Measurements from ENCODE around the gene MPV17. TPM values are rescaled to one million over a fixed set of nuclear protein-coding genes. Genes with fewer than 3 reads are reported as not detected.

The MPV17 gene
- total RNA-seq, 1 experiment from 2014 or later: 53.8 TPM

DNA sequence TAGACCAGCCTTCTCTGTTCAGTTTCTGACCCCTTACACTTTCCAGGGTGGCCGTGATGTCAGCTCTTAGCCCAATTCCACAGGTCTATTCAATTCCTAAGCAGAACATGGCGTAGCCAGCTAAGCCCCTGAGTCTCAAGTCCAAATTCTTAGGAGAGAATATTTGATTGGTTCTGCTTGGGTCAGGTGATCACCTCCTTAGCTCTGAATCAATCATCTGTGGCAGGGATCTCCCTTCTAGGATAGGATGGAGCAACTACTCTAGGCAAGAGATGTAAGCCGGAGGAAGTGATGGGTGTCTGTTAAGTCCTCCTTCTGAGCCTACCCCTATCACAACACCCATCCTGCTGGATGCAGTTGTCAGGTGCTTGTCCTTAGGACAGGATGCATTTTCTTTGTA lies 25.7 kb downstream of the MPV17 start:
- DNase-seq: no peak

DNA sequence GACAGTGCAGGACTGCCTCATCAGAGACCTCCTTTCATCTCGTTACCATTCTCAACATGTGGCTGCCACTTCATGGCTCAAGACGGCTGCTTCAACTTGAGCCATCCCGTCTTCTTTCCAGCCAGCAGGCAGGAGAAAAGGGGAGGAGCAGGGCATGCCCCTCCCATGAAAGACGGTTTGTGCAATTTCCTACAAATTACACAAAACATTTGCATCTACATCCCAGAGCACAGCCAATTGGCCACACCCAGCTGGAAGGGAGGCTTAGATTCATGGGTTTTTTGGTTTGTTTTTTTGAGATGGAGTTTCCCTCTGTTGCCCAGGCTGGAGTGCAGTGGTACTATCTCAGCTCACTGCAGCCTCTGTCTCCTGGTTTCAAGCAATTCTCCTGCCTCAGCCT lies 26.4 kb downstream of the MPV17 start:
- no peaks in the 10 kb centered on the region for H3K27me3 ChIP-seq (ENCODE audit: control insufficient read depth, insufficient read depth, low read length)
- no peak for DNase-seq
- no peaks in the 10 kb centered on the region for H3K36me3 ChIP-seq (replicated peaks; ENCODE audit: control insufficient read depth, insufficient read depth, low read length)
- H3K4me3 ChIP-seq (ENCODE audit: insufficient read depth, low read depth, low read length): no peak overlapping the region

More for the DNA sequence above, 25.7 kb downstream of the MPV17 start:
- H3K27me3 ChIP-seq (ENCODE audit: control insufficient read depth, insufficient read depth, low read length): no peaks in the 10 kb centered on the region
- H3K36me3 ChIP-seq (replicated peaks; ENCODE audit: control insufficient read depth, insufficient read depth, low read length): no peaks in the 10 kb centered on the region
- no peak overlapping the region for H3K4me3 ChIP-seq (ENCODE audit: insufficient read depth, low read depth, low read length)

DNA sequence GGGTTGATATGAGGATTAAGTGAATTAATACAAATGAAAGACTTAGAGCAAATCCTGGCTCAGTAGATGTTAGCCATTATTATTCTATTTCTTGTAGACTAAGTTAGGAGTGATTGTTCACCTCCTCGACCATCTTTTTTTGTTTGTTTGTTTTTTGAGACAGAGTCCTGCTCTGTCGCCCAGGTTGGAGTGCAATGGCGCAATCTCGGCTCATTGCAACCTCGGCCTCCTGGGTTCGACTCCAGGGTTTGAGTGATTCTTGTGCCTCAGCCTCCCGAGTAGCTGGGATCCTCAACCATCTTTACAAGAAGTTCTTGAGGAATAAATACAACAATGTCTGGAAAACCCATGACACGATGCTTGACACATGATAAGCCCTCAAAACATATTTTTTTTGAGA lies 28.0 kb downstream of the MPV17 start:
- DNase-seq: no peak
- Histone ChIP-seq H3K36me3 (replicated peaks; ENCODE audit: control insufficient read depth, insufficient read depth, low read length) (no peaks in the 10 kb centered on the region), H3K27me3 (ENCODE audit: control insufficient read depth, insufficient read depth, low read length) (no peaks in the 10 kb centered on the region), H3K4me3 (ENCODE audit: insufficient read depth, low read depth, low read length) (no peak overlapping the region)

DNA sequence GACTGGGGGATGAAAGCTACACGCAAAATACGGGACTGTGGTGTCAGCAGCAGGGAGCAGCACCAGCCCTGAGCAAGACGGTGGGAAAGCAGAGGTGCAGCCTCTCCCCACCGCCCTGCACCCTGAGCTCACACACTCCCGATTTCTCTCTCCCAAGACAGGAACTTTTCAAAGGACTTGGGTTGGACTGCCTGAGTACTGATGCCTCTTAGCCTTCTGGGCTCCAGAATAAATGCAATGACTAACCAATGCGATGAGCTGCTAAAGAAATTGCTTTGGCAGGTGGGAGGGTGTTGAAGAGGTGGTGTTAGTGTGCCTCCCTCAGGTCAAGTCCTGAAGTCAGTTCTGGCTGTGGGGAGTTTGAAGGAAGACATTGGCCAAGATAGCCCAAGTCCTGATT lies 31.0 kb downstream of the MPV17 start:
- Histone ChIP-seq H3K36me3 (replicated peaks; ENCODE audit: control insufficient read depth, insufficient read depth, low read length) (no peaks in the 10 kb centered on the region), H3K27me3 (ENCODE audit: control insufficient read depth, insufficient read depth, low read length) (no peaks in the 10 kb centered on the region), H3K4me3 (ENCODE audit: insufficient read depth, low read depth, low read length) (no peak overlapping the region)
- peak; percentile 68 for DNase-seq

DNA sequence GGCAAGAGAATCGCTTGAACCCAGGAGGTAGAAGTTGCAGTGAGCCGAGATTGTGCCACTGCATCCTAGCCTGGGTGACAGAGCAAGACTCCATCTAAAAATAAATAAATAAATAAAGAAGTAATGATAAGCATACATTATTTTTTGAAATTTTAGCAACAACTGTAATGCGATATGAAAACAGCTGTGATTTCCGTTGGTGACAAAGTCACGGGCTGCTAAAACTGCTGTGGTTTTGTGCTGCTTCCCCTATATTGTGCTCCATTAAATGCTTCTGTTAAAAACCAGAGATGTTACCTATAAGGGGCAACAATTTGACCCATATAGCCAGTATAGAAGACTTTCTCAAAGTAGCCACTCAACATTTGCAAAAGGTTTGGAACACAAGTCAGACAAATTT lies 32.3 kb downstream of the MPV17 start:
- no peaks in the 10 kb centered on the region for H3K27me3 ChIP-seq (ENCODE audit: control insufficient read depth, insufficient read depth, low read length)
- DNase-seq: no peak
- H3K4me3 ChIP-seq (ENCODE audit: insufficient read depth, low read depth, low read length): no peak overlapping the region
- H3K36me3 ChIP-seq (replicated peaks; ENCODE audit: control insufficient read depth, insufficient read depth, low read length): no peaks in the 10 kb centered on the region

DNA sequence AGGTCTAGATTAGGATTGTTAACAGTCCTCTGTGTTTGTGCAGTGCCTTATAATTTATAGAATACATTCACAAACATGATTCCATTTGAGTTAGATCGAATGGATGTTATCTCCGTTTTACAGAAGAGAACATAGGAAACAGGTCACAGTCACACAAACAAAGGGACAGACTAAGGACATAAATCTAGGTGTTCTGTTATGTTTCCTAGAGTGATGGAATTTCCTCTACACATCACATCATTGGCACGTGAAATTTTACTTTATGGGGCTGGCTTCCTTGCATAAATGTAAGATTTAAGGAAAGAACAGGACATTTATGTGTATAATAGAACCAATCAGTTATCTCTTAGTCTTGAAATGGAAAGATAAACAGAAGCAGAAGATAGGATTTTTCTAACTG lies 34.3 kb downstream of the MPV17 start:
- Histone ChIP-seq H3K27me3 (ENCODE audit: control insufficient read depth, insufficient read depth, low read length) (no peaks in the 10 kb centered on the region; the same call in 1 of the 2 replicates), H3K4me3 (ENCODE audit: insufficient read depth, low read depth, low read length) (no peak overlapping the region), H3K36me3 (replicated peaks; ENCODE audit: control insufficient read depth, insufficient read depth, low read length) (no peaks in the 10 kb centered on the region)
- no peak for DNase-seq

DNA sequence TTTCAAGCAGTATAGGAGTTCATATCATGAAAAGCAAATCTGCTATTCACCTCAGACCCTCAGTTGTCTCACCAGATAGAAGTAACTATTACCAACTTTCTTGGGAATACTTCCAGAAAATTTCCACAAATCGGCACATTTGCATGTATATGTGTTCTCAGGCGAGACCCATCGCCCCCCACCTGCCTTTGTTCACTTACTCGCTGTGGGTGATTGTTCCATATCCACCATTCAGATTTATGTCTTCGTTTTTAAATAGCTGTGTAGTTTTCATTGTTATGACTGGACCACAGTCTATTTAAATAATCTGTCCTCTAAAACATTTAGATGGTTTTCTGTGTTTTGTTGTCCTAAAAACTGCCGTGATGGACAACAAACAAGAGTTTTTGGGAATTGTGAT lies 37.4 kb downstream of the MPV17 start:
- H3K27me3 ChIP-seq (ENCODE audit: control insufficient read depth, insufficient read depth, low read length): no peaks in the 10 kb centered on the region; the same call in 1 of the 2 replicates
- H3K36me3 ChIP-seq (replicated peaks; ENCODE audit: control insufficient read depth, insufficient read depth, low read length): no peaks in the 10 kb centered on the region
- H3K4me3 ChIP-seq (ENCODE audit: insufficient read depth, low read depth, low read length): no peak overlapping the region
- no peak for DNase-seq

DNA sequence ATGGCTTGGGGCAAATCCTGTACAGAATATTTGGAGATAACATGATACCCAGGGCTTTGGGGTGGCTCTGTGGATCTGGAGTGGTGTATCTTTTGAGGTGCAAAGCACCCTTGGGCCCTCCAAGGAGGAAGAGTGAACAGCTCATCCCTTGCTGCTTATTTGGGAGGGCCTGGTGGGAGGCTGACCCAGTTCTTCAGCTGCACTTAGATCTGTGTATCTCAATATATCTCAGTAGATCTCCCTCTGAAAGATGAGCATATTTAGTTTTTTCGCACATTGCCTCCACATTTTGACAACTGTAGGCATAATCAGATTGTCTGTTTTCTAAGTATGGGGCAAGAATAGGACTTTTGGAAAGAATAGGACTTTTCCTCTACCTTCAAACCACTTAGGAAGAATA lies 37.9 kb downstream of the MPV17 start:
- DNase-seq: no peak
- Histone ChIP-seq H3K36me3 (replicated peaks; ENCODE audit: control insufficient read depth, insufficient read depth, low read length) (no peaks in the 10 kb centered on the region), H3K27me3 (ENCODE audit: control insufficient read depth, insufficient read depth, low read length) (no peaks in the 10 kb centered on the region; the same call in 1 of the 2 replicates), H3K4me3 (ENCODE audit: insufficient read depth, low read depth, low read length) (no peak overlapping the region)

DNA sequence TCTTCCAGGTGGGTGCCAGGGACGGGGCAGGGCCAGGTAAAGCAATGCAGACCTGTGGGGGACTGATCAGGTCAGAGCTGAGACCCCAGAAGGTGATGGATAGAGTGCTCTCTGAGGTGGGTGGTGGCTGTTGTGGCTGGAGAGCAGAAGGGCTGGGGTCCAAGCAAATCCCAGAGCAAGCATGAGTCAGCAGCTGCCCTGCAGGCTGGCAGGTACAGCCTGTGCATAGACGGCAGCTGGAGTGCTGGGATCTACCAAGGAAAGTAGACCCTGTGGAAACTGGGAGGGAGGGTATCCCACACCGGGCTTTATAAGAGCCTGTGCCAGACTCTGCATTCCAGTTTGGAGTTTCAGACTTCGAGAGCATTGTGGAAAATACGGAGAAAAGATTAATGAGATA lies 40.0 kb downstream of the MPV17 start:
- DNase-seq: no peak
- Histone ChIP-seq H3K36me3 (replicated peaks; ENCODE audit: control insufficient read depth, insufficient read depth, low read length) (no peaks in the 10 kb centered on the region), H3K4me3 (ENCODE audit: insufficient read depth, low read depth, low read length) (peak overlapping the region; percentile 13; the same call in 1 of the 2 replicates), H3K27me3 (ENCODE audit: control insufficient read depth, insufficient read depth, low read length) (no peaks in the 10 kb centered on the region; the same call in 1 of the 2 replicates)

DNA sequence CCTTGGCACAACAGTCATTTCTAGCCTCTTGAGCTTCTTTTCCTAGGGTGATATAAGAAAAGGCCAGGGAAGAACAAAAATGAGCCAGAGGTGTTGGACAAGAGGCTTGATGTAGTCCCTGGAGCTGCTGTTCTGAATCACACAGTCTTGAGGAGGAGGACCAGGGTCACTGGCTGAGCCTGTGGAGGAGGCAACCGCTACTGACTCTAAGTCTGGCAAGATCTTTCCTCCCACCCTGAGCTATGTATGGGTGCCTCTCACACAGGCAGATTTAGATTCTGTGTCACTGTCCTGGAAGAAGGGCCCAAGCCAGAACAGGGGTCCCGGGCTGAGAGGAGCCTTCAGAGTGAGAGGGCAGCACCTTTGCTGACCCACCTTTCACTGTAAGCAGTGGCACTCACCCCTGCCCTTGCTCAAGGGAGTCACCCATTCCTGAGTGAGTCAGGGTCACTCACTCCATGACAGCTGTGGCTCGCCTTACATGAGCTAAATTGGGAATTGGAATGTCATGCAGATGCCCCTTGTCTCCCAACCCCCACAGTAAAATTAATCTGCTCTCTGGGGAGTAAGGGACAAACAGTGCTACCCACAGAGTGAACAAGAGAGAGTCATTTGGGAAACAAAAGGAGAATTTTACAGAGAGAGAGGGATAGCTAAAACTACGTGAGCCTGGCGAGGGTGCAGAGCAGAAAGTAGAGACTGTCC lies 40.9 kb downstream of the MPV17 start, which contains the start of gene TRIM54:
Gene TRIM54, plus strand, starts transcription at position 575 of the 705 bp plus-strand sequence. CDS start 303 bp downstream, outside the sequence.
- no peak for DNase-seq
- H3K27me3 ChIP-seq (ENCODE audit: control insufficient read depth, insufficient read depth, low read length): no peaks in the 10 kb centered on the region; the same call in 1 of the 2 replicates
- no peaks in the 10 kb centered on the region for H3K36me3 ChIP-seq (replicated peaks; ENCODE audit: control insufficient read depth, insufficient read depth, low read length)
- peak within 1 kb of the TSS; percentile 13; the same call in 1 of the 2 replicates for H3K4me3 ChIP-seq (ENCODE audit: insufficient read depth, low read depth, low read length)

DNA sequence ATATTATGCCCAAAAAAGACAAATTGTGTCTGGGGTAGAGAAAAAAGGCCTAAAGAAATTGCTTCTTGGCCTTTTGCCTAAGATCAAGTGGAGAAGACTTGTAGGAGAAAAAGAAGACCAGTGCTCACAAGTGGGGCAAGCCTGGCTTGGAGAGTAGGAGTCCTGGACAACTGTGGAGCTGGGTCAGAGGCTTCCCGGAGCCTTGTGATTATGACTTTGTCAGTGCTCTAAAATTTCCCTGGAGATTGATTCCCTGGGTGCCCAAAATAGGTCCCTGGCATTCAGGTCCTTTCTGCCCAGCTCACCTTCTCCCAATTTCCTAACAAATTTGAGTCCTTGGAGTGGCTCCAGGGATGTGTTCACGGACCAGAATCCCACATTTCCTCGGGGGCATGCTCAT lies 41.5 kb downstream of the MPV17 start:
- Histone ChIP-seq H3K27me3 (ENCODE audit: control insufficient read depth, insufficient read depth, low read length) (no peaks in the 10 kb centered on the region; the same call in 1 of the 2 replicates), H3K36me3 (replicated peaks; ENCODE audit: control insufficient read depth, insufficient read depth, low read length) (no peaks in the 10 kb centered on the region), H3K4me3 (ENCODE audit: insufficient read depth, low read depth, low read length) (no peak overlapping the region)
- no peak for DNase-seq

DNA sequence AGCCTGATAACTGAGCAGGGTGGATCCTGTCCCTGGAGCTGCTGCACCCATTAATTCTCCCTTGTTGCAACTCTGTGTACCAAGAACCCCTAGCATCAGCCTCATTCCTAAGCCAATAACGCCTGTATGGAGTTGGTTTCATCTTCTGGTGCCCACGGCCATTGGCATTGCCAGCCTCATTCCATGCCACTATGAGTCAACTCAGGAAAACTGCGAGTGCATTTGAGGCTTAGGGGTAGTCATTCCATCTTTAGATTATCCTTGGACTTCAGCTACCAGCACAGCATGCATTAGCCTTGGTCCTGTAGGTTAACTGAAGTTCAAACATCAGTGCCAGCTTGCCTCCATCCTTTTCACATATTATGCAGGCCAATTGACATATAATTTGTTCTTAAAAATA lies 42.1 kb downstream of the MPV17 start:
- no peak for DNase-seq
- Histone ChIP-seq H3K27me3 (ENCODE audit: control insufficient read depth, insufficient read depth, low read length) (no peaks in the 10 kb centered on the region; the same call in 1 of the 2 replicates), H3K4me3 (ENCODE audit: insufficient read depth, low read depth, low read length) (no peak overlapping the region), H3K36me3 (replicated peaks; ENCODE audit: control insufficient read depth, insufficient read depth, low read length) (no peaks in the 10 kb centered on the region)

DNA sequence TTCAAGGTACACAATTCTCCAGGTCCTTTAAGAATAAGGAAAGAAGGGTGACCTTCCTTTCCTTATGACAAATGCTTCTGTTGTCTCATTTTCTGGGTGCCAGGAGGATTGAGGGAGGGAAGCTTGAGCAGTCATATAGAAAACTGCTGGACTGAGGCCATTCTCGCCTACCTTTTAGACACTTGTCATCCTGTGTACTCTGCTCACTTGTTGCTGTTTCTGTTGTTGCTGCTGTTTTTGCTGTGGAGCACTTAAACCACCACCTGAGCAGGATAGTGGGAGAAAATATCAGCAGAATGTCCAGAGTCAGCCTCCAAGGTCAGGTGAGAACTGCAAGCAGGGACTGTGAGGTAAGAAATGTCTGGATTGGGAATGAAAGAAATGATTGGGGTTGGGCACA lies 44.9 kb downstream of the MPV17 start:
- DNase-seq: no peak
- H3K4me3 ChIP-seq (ENCODE audit: insufficient read depth, low read depth, low read length): no peak overlapping the region
- no peaks in the 10 kb centered on the region for H3K36me3 ChIP-seq (replicated peaks; ENCODE audit: control insufficient read depth, insufficient read depth, low read length)
- no peaks in the 10 kb centered on the region for H3K27me3 ChIP-seq (ENCODE audit: control insufficient read depth, insufficient read depth, low read length)

DNA sequence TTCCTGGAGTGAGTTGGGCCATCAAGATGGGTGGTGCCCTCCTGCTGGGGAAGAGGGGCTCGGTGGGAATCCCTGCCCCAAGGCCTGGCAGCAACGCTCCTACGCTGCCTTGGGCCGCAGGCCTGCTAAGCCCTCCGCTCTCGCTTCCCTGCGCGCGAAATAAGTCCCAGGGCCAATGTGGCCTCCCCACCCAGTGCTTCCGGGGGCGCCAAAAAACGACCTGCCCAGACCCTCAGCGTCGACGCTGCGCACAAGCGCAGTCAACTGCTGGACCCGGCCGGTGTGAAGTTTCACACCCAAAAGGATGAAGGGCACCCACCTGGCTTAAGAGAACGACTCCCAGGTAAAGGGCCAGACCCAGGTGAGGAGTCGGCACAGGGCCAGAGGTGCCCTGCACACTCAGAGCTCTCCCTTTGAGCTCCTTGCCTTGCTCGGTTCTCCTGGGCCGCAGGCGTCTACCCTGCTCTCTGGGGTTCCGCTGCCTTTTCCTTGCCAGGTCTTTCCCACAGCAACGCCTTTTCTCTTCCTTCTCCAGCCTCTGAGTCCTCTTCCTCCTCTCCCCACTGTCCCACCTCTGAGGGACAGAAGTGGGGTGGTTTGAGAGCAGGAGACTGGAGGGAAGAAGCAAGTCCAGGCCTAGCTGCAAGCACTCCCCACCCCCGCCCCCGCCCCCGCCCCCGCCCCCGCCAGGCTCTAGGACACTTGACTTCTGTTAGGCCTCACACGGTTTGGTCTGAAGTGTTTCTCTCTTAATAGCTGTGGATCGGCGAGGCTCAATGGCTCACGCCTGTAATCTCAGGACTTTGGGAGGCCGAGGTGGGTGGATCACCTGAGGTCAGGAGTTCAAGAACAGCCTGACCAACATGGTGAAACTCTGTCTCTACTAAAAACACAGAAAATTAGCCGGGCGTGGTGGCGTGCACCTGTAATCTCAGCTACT lies 47.4 kb downstream of the MPV17 start, which contains the start of gene DNAJC5G:
Gene DNAJC5G, plus strand, starts transcription at position 223 of the 940 bp plus-strand sequence. CDS start 1,296 bp downstream, outside the sequence.
- H3K4me3 ChIP-seq (ENCODE audit: insufficient read depth, low read depth, low read length): no peak within 1 kb of the TSS
- no peaks in the 10 kb centered on the region for H3K27me3 ChIP-seq (ENCODE audit: control insufficient read depth, insufficient read depth, low read length)
- H3K36me3 ChIP-seq (replicated peaks; ENCODE audit: control insufficient read depth, insufficient read depth, low read length): no peaks in the 10 kb centered on the region
- DNase-seq: peak; percentile 42

Measured in H7 (cell line).